Activated naive CD8-positive, alpha-beta T cell (primary cell): Measurements from ENCODE around the gene ACTA1.
A peak's percentile ranks its signal among the peaks of the same experiment; 100 is the strongest.
"Not testable (repeated sequence)": the region's sequence is repeated elsewhere in the genome, so short reads cannot be mapped to it uniquely, and the experiment has no call there.

Source experiments
- H3K27ac Mint-ChIP-seq: one replicate; pipeline ENCODE4 v1.8.0; 2021; ENCODE audit warnings: mixed read lengths
- H3K27me3 Mint-ChIP-seq: one replicate; pipeline ENCODE4 v1.8.0; 2021; ENCODE audit warnings: mixed read lengths
- H3K36me3 Mint-ChIP-seq: one replicate; pipeline ENCODE4 v1.8.0; 2021; ENCODE audit warnings: mixed read lengths
- H3K4me1 Mint-ChIP-seq: one replicate; pipeline ENCODE4 v1.8.0; 2021; ENCODE audit warnings: low read depth, mixed read lengths
- H3K4me3 Mint-ChIP-seq: one replicate; pipeline ENCODE4 v1.8.0; 2021; ENCODE audit warnings: mild to moderate bottlenecking, mixed read lengths
- H3K9me3 Mint-ChIP-seq: one replicate; pipeline ENCODE4 v1.8.0; 2021; ENCODE audit warnings: low read depth, mixed read lengths

ACTA1 gene

DNA sequence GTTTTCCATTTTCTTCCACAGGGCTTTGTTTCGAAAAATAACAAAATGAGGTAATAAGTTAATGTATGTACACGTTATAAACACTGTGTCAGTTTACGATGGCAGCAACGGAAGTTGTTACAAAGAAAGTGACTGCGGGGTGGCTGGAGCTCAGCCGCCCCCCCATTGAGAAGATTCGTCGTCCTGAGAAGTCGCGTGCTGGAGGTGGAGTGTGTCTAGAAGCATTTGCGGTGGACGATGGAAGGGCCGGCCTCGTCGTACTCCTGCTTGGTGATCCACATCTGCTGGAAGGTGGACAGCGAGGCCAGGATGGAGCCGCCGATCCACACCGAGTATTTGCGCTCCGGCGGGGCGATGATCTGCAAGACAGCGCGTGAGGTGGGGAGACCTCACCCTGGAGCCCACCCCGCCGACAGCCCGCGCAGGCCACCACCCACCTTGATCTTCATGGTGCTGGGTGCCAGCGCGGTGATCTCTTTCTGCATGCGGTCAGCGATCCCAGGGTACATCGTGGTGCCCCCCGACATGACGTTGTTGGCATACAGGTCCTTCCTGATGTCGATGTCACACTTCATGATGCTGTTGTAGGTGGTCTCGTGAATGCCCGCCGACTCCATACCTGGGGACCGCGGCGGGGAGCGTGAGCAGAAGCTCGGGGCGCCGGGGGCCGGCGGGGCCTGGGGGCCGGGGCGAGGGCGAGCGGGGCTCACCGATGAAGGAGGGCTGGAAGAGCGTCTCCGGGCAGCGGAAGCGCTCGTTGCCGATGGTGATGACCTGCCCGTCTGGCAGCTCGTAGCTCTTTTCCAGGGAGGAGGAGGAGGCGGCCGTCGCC lies 2.4 kb downstream of the ACTA1 start:
- Mint-ChIP-seq H3K36me3 (peaks cover 2% of the 10 kb centered on the region), H3K9me3 (no peaks in the 10 kb centered on the region), H3K4me3 (peak overlapping the region; percentile 89), H3K27ac (peak overlapping the region; percentile 16), H3K4me1 (peaks cover 16% of the 10 kb centered on the region), H3K27me3 (peaks cover 35% of the 10 kb centered on the region)

DNA sequence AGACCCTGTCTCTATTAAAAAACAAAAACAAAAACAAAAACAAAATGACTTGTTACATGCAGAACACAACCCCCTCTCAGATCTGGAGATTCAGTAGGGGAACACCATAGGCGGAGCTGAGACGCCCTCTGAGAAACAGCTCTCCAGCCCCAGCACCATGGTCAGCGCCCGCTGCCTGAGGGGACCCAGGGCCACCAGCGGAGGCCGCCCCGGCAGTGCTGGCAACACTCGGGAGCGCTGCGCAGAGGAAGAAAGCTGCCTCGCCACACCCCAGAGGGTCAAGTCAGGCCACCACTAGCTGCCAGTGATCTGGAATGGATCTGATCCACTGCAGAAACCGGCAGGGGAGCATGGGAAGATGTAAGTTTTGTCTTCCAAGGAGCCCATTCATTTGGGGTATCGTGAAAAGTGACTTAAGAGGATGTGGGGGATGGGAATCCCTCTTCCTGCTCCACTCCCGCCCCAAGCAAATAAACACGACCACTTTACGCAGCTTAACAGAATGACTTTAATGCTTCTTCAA lies 3.1 kb downstream of the ACTA1 start:
- Mint-ChIP-seq H3K9me3 (no peaks in the 10 kb centered on the region), H3K4me3 (peak overlapping the region; percentile 89), H3K27me3 (peaks cover 34% of the 10 kb centered on the region), H3K4me1 (peaks cover 16% of the 10 kb centered on the region), H3K27ac (peak overlapping the region; percentile 16), H3K36me3 (peaks cover 2% of the 10 kb centered on the region)

DNA sequence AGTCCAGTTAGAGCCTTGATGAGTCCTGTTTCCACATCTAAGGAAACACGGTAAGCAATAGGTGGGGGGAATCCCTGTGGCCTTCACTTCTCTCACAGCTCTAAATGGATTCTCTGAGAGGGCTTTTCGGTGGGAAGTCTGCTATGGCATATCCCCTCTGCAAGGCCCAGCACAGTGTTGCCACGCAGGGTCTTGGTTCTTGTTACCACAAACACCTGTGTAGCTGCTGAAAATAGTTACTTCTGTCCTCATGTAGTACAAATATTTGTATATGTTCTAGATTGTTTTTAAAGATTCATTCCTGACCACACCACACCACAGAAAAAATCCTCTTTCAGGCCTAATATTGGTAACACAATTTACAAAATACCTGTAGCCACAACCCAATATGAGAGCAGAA lies 5.6 kb downstream of the ACTA1 start:
- peaks cover 6% of the 10 kb centered on the region for H3K36me3 Mint-ChIP-seq
- peaks cover 5% of the 10 kb centered on the region for H3K9me3 Mint-ChIP-seq
- H3K4me1 Mint-ChIP-seq = peaks cover 12% of the 10 kb centered on the region
- H3K27ac Mint-ChIP-seq = no peak overlapping the region
- H3K4me3 Mint-ChIP-seq = no peak overlapping the region
- peaks cover 40% of the 10 kb centered on the region for H3K27me3 Mint-ChIP-seq

DNA sequence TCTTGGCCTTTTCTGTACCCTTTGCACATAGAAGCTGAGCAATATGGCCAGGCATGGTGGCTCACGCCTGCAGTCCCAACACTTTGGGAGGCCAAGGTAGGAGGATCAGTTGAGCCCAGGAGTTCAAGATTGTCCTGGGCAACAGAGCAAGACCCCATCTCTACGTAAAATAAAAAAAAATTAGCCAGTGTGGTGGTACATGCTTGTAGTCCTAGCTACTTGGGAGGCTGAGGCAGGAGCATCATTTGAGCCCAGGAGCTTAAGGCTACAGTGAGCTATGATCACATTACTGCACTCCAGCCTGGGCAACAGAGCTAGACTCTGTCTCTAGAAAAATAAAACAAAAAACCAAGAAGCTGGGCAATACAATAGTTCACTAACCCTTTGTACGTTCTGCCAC lies 6.3 kb downstream of the ACTA1 start:
- Mint-ChIP-seq H3K9me3 (peaks cover 5% of the 10 kb centered on the region), H3K36me3 (peaks cover 8% of the 10 kb centered on the region), H3K4me1 (peaks cover 11% of the 10 kb centered on the region), H3K4me3 (no peak overlapping the region), H3K27ac (no peak overlapping the region), H3K27me3 (peaks cover 44% of the 10 kb centered on the region)

DNA sequence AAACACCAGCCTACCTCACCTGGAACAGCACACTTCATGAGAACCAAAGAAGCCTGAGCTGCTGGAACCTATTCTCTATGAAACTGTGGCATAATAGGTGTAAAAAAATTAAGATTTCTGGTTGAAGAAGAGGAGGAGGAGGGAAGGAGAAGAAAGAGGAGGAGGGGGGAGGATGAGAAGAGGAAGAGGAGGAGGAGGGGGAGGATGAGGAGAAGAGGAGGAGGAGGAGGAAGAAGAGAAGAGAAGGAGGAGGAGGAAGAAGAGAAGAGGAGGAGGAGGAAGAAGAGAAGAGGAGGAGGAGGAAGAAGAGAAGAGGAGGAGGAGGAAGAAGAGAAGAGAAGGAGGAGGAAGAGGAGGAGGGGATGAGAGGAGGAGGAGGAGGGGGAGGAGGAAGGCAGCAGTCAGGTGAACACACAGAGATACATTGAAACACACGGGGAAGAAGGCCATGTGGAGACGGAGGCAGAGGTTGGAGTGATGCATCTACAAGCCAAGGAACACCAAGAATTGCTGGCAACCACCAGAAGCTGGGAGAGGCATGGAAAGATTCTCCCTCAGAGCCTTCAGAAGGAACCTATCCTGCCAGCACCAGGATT lies 8.2 kb downstream of the ACTA1 start:
- H3K27ac Mint-ChIP-seq = no peak overlapping the region
- H3K4me3 Mint-ChIP-seq = no peak overlapping the region
- peaks cover 6% of the 10 kb centered on the region for H3K36me3 Mint-ChIP-seq
- no peaks in the 10 kb centered on the region for H3K4me1 Mint-ChIP-seq
- H3K27me3 Mint-ChIP-seq = peaks cover 38% of the 10 kb centered on the region
- peaks cover 5% of the 10 kb centered on the region for H3K9me3 Mint-ChIP-seq

DNA sequence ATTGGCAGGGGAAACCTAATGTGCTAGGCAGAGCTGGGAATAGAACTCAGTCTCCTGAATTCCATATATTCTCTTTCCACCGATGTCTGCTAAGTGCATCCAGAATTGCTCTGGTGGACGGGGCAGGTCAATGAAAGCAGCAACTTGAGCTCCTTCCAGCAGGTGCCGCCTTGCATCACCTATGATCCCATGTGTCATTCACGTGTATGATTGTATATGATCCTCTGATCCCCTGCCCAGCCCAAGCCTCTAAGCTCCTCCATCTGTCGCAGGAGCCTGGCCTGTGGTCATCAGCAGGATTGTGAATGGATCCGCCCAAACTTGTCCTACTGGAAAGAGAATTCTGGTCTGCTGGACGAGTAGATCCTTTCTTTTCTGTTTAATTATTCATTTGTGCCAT lies 13.1 kb downstream of the ACTA1 start:
- Mint-ChIP-seq H3K4me3 (no peak overlapping the region), H3K36me3 (peaks cover 6% of the 10 kb centered on the region), H3K4me1 (no peaks in the 10 kb centered on the region), H3K9me3 (peaks cover 5% of the 10 kb centered on the region), H3K27ac (no peak overlapping the region), H3K27me3 (peaks cover 16% of the 10 kb centered on the region)

DNA sequence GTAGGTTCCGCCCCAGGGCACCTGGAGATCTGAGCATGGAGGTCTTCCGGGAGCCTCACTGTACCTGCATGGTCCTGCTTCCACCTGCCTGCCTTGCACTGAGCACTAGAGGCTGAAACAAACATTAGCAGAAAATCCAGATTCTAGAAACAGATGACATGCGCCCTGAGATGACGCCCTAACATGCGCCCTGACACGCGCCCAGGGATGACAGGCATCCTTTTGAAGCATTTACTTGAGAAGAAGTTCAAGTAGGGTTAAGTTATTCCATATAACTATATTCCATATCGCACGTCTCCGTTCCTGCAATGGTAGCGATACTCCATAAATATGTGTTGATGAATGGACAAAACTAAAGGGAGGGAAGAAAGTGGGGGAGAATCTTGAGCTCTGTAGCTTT lies 13.7 kb downstream of the ACTA1 start:
- H3K27ac Mint-ChIP-seq = no peak overlapping the region
- no peaks in the 10 kb centered on the region for H3K4me1 Mint-ChIP-seq
- H3K9me3 Mint-ChIP-seq = peaks cover 5% of the 10 kb centered on the region
- peaks cover 6% of the 10 kb centered on the region for H3K36me3 Mint-ChIP-seq
- H3K27me3 Mint-ChIP-seq = peaks cover 13% of the 10 kb centered on the region
- no peak overlapping the region for H3K4me3 Mint-ChIP-seq

DNA sequence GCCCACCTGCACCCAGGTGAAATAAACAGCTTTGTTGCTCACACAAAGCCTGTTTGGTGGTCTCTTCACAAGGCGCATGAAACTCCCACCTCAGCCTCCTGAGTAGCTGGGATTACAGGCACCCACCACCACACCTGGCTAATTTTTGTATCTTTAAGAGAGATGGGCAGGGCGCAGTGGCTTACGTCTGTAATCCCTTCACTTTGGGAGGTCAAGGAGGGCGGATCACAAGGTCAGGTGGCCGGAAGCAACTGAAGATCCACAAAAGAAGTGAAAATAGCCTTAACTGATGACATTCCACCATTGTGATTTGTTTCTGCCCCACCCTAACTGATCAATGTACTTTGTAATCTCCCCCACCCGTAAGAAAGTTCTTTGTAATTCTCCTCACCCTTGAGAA lies 15.3 kb downstream of the ACTA1 start:
- H3K27me3 Mint-ChIP-seq, H3K27ac Mint-ChIP-seq, H3K4me3 Mint-ChIP-seq, H3K9me3 Mint-ChIP-seq, H3K36me3 Mint-ChIP-seq, H3K4me1 Mint-ChIP-seq: not testable (repeated sequence)

DNA sequence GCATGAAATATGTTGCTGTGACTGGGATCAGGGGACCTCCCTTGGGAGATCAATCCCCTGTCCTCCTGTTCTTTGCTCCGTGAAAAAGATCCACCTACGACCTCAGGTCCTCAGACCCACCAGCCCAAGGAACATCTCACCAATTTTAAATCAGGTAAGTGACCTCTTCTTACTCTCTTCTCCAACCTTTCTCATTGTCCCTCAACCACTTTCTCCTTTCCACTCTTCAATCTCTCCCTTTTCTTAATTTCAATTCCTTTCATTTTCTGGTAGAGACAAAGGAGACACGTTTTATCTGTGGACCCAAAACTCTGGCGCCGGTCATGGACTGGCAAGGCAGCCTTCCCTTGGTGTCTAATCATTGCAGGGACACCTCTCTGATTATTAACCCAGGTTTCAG lies 21.1 kb downstream of the ACTA1 start:
- not testable (repeated sequence) for H3K9me3 Mint-ChIP-seq, H3K4me3 Mint-ChIP-seq, H3K27ac Mint-ChIP-seq, H3K36me3 Mint-ChIP-seq
- H3K27me3 Mint-ChIP-seq = peaks cover 27% of the 10 kb centered on the region
- peaks cover 12% of the 10 kb centered on the region for H3K4me1 Mint-ChIP-seq

DNA sequence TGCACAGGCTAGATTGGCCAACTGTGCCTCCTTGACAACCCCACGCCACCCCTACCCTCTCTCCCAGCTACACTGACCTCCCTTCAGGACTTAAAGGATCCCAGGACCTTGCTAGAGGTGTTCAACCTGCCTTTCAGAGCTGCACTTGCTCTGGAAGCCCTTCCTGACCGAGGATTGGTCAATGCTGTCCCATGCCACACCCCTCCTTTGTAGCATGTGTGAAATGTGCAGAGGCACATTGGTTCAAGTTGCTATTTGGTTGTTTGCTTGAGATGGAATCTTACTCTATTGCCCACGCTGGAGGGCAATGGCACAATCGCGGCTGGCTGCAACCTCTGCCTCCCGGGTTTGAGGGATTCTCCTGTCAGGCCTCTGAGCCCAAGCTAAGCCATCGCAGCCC lies 21.8 kb downstream of the ACTA1 start:
- H3K27me3 Mint-ChIP-seq = peaks cover 29% of the 10 kb centered on the region
- no peak overlapping the region for H3K27ac Mint-ChIP-seq
- no peaks in the 10 kb centered on the region for H3K36me3 Mint-ChIP-seq
- peaks cover 14% of the 10 kb centered on the region for H3K4me1 Mint-ChIP-seq
- no peak overlapping the region for H3K4me3 Mint-ChIP-seq
- H3K9me3 Mint-ChIP-seq = no peaks in the 10 kb centered on the region

DNA sequence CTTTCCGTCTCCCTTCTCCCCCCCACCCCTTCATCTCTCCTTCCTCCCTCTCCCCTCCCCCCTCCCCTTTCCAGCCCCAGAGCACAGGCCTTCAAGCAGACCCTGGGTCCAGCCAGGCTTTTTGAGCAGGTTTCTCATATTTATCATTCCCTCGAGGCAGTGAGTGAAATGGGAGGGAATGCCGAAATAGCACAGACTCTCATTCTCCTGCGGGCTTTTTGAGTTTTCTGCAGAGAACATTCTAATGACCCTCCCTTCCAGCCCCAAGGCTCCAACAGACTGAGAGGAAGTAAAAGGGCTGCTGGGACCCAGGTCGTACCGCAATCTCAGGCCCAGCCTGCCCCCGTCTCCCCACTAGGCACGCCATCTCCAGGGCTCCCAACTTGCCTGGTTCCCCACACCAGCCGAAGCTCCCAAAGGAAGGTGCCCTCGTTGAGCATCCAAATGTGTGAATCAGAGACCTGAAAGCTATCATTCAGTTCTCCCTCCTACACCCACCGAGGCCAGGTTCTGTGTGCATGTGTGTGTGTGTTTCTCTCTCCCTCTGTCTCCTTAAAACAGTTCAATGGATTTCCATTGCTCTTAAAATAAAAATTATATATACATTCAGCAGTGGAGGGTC lies 22.3 kb downstream of the ACTA1 start:
- Mint-ChIP-seq H3K27ac (no peak overlapping the region), H3K9me3 (no peaks in the 10 kb centered on the region), H3K36me3 (no peaks in the 10 kb centered on the region), H3K27me3 (peaks cover 33% of the 10 kb centered on the region), H3K4me1 (peaks cover 20% of the 10 kb centered on the region), H3K4me3 (no peak overlapping the region)

DNA sequence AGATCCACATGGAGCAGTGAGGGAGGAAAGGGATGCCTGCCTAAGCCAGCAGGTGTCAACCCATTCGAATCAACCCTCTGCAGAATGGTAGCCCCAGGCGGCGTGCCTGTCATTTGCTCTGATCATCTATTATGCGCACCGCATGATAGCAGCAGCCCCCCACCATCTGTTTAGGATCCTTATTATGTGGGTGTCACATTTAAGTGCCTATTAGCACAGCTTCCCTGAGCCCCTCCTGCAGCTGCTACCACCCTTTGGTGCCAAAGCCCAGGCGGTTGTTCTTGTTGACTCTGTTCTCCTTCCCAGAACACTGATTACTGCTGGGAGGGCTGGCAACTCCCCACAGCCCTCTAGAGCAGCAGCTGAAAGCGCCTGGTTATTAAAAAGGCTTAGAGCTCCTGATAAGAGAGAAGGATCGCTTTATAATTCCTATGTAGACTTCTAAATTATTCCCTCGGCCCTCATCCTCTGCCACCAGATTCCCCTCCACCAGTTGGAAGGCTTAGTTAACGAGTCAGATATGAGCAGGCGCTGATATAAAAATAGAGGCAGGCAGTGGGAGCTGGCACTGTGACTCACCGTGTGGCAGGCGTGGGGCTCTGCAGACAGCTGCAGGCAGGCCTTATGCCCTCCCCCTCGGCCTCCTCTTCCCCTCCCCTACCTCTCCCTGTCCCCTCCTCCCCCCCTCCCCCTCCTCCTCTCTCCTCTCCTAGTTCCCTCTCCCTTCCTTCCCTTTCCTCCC lies 23.0 kb downstream of the ACTA1 start:
- Mint-ChIP-seq H3K27ac (no peak overlapping the region), H3K4me3 (no peak overlapping the region), H3K36me3 (no peaks in the 10 kb centered on the region), H3K9me3 (no peaks in the 10 kb centered on the region), H3K27me3 (peaks cover 33% of the 10 kb centered on the region), H3K4me1 (peaks cover 20% of the 10 kb centered on the region)

DNA sequence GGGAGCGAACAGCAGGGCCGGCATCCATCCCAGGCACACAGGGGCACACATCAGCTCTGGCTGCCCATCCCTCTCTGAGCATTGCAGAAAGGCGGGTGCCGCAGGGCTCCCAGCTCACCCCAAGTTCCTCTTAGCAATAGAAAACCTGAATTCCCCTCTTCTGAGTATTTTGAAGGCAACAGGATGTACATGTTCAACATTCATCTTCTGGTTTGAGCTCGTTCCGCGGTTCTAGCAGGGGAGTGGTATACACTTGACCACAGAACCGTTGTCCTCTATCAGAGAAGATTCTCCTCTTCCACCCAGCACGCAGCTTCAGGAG lies 23.6 kb downstream of the ACTA1 start:
- H3K27ac Mint-ChIP-seq = no peak overlapping the region
- peaks cover 3% of the 10 kb centered on the region for H3K36me3 Mint-ChIP-seq
- H3K4me3 Mint-ChIP-seq = no peak overlapping the region
- peaks cover 20% of the 10 kb centered on the region for H3K4me1 Mint-ChIP-seq
- no peaks in the 10 kb centered on the region for H3K9me3 Mint-ChIP-seq
- peaks cover 37% of the 10 kb centered on the region for H3K27me3 Mint-ChIP-seq

DNA sequence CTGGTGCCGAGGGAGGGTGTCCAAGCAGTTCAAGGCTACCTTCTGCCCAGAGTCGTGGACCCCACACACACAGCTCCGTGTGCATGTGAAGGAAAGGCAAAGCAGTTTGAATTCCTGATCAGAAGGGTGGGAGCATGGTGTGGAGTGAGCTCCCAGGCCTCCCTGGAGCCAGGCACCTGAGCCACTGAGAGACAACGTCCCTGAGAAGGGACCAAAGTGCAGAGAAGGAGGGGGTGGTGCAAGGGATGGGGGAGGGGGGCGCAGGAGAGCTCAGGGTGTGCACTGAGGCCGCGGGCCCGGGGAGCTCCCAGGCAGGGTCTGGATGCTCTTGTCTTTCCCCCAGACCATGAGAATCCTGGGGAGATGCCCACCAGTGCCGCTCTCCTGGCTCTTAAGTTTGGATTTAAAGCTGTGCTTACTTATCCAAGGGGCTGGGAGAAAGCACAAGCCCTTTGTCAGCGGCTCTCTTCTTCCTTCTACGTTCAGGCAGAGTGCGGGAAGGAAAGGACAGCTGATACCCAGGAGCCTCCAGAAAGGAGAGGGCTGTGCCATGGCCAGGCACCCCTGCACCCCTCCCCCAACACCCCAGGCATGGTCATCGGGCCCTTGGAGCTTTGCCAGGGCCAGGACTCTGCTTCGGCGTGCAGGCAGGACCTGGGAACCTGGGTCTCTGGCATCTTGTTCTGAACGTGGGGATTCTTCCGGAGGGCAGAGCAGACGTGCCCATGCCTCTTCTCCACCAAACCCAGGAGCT lies 24.1 kb downstream of the ACTA1 start:
- Mint-ChIP-seq H3K36me3 (peaks cover 3% of the 10 kb centered on the region), H3K4me3 (no peak overlapping the region), H3K27ac (no peak overlapping the region), H3K4me1 (peaks cover 20% of the 10 kb centered on the region), H3K9me3 (no peaks in the 10 kb centered on the region), H3K27me3 (peaks cover 41% of the 10 kb centered on the region)
